Kasumi-1 (cell line): Measurements from ENCODE around the gene FAM171A1.
"Not testable (repeated sequence)": the region's sequence is repeated elsewhere in the genome, so short reads cannot be mapped to it uniquely, and the experiment has no call there.

Experiments used
- DNase-seq, 2 experiments: peaks; one replicate each; lab custom pipeline; 2025; lab: John Stamatoyannopoulos, UW

FAM171A1 gene

GRCh38 chr10:15280974-15281373 lies 90.1 kb downstream of the FAM171A1 start:
- no peak for DNase-seq

- DNase-seq: no peak
These were observed 90.6 kb downstream of the FAM171A1 start for GRCh38 chr10:15280462-15280861.

- no peak for DNase-seq
These were observed 91.9 kb downstream of the FAM171A1 start for GRCh38 chr10:15279236-15279635.

GRCh38 chr10:15278786-15279185 lies 92.3 kb downstream of the FAM171A1 start:
- no peak for DNase-seq

GRCh38 chr10:15276039-15276438 lies 95.0 kb downstream of the FAM171A1 start:
- DNase-seq: not testable (repeated sequence)

- DNase-seq: not testable (repeated sequence)
These were observed 101.3 kb downstream of the FAM171A1 start for GRCh38 chr10:15269838-15270237.

- DNase-seq: no peak
These were observed 103.6 kb downstream of the FAM171A1 start for GRCh38 chr10:15267496-15267895.

DNA sequence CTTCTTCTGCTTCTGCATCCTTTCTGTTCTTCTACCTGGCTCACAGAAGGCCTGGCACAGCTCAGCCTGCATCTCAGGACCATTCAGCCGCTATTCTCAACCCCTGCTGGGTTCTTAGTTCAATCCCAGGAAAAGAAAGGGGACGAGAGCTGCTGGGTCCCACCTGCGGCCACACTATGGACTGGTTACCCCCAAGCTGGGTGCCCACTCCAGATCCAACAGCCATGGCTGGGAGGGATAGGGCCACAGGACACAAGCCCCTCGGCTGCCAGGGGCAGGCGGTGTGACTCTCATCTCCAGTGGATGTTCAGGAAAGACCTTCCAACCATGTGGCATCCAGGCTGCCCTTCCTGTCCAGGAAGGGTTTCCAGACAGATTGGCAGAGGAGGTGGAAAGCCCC lies 105.0 kb downstream of the FAM171A1 start:
- DNase-seq: no peak

DNA sequence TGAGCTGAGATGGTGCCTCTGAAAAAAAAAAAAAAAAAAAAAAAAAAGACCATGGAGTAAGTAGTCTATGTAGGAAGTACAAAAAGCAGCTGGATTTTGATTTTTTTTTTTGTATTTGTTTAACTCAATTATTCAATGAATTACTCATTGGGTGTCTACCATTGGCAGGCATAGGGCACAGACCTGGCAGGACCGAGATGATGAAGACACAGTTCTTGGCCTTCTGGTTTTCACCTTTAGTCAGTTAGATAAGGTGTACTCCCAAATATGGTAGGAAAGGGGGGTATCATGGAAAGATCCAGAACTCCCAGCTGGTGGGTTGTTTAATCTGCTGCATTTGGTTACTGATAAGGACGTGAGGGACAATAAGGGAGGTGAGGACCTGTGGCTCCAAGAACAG lies 105.5 kb downstream of the FAM171A1 start:
- DNase-seq: no peak

DNA sequence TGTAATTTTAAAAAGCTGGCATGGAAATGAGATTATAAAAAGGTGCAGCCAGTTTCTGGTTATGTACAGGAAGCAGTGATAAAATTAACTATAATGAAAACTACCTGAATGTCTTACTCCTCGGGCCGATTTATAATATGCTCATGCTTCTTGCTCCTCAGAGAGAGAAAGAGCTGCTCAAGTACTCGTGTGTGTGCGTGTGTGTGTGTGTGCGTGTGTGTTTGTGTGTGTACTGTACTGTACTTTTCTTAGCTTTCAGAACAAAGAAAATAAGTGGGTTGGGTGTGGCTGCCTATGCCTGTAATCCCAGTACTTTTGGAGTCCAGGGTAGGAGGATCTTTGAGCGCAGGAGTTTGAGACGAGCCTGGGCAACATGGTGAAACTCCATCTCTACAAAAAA lies 106.0 kb downstream of the FAM171A1 start:
- DNase-seq: no peak

GRCh38 chr10:15263657-15264323 lies 107.3 kb downstream of the FAM171A1 start:
- no peak for DNase-seq

- DNase-seq: no peak
These were observed 108.9 kb downstream of the FAM171A1 start for GRCh38 chr10:15262036-15262713.

- DNase-seq: no peak
These were observed 112.0 kb downstream of the FAM171A1 start for GRCh38 chr10:15259136-15259535.

- no peak for DNase-seq
These were observed 112.8 kb downstream of the FAM171A1 start for GRCh38 chr10:15258255-15258654.

GRCh38 chr10:15255961-15256360 lies 115.1 kb downstream of the FAM171A1 start:
- DNase-seq: no peak

DNA sequence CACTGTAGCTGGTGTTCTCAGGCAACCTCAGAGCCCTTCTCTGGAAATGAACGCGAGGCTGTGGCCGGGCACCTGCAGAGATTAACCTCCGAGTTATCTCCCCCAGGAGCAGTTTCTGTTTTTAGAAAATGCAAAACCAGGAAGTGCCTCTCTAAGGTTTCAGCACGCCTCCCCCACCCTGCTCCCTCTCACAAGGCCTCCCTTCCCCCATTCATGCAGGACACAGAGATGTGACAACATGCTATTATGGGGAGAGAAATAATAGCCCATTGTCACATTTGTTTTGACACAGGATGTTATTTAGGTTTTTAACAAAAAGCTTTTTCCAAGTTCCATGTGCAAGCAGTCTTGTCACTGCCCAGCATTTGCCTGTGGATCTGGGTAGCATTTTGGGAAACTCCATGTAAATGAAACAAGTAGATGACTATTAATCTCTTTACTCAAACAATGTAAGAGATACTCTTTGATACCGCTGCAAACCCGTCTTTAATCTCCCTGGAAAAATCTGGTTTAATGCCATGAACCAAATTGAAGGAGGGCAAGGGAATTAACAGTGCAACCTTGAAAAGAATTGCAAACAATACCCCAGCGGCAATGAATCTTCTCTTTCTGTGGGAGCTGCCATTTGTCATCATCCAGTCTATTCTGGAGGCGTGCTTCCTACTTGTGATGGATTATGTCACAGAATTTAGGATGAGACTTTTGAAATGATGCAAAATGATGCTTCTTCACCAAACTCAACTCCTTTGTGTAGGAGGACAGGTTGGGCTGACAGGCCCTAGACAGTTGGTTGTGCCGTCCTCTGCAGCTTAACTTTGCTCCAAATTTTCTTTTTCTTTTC lies 116.1 kb downstream of the FAM171A1 start:
- peak in 1 of 2 experiments; percentile 7 for DNase-seq

GRCh38 chr10:15253951-15254807 lies 116.9 kb downstream of the FAM171A1 start:
- no peak for DNase-seq

GRCh38 chr10:15252396-15252795 lies 118.7 kb downstream of the FAM171A1 start:
- no peak for DNase-seq

DNA sequence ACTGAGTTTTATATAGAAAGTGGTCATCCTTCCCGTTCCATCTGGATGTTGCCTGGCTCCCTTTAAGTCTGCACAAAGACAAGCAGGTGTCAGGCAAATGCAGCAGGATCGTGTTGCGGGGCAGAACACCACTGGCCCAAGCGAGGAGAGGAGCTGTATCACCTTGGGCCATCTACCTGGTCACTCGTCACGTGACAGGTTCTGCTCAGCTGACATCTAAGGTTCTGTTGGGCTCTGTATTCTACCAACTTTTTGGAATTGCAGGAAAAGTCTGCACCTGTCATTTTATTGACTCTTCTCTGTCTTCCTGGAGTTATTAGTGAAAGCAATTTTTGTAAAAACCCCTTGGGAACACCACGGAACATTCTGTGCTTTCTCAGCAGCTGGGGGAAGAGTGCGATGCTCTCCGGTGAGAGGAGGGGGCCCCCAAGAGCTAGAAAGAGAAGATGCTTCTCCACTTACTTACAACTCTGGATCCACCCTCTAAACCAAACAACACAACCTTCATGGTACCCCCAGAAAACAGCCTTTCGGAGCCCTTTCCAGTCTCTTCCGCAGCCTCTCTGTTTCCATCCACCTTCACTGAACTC lies 119.2 kb downstream of the FAM171A1 start:
- DNase-seq: no peak

DNA sequence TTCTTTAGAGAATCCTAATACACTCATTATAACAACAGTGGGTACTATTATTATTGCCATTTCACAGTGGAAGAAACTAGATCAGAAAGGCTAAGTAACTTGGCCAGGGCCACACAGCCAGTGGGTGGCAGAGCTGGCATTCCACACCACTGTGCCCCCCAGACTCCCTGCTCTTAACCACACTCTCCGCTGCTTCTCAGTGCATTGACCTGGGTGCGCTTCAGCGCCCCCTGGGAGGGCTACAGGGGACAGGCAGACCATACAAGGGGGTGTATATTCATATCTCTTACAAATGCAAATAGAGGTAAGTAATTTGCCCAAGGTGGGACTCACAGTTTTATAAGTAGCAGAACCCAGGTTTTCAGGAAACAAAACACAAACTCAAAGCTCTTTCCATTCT lies 125.6 kb downstream of the FAM171A1 start:
- DNase-seq: peak; percentile 29 to 59

- no peak for DNase-seq
These were observed 126.4 kb downstream of the FAM171A1 start for GRCh38 chr10:15244635-15245197.
